B cell (primary cell): ENCODE results near the gene UNC13A. TPM values are rescaled to one million over a fixed set of nuclear protein-coding genes. Genes with fewer than 3 reads are reported as not detected.

Source experiments
- ATAC-seq: fragments of 200-7000 bp; cut with Tn5 transposase; one replicate; pipeline ENCODE4 v1.10.0; 2021; ENCODE audit warnings: low read depth, mild to moderate bottlenecking, moderate number of reproducible peaks, moderate library complexity
- CTCF ChIA-PET: fragments of 350-600 bp; sonication (Branson Sonifier 250); formaldehyde crosslinking; loops from one replicate; lab custom pipeline; 2021; ENCODE audit warnings: antibody characterized with exemption, inconsistent platforms; lab: Charles Lee
- POLR2A ChIA-PET: fragments of 350-600 bp; sonication (Branson Sonifier 250); formaldehyde crosslinking; loops from one replicate; lab custom pipeline; 2021; ENCODE audit warnings: antibody characterized with exemption; lab: Charles Lee
- DNase-seq: peaks from one replicate; pipeline ENCODE4 v3.0.0; 2013
- H2AFZ ChIP-seq: 2 replicates; pipeline ENCODE4 v1.6.1; 2012; ENCODE audit warnings: mild to moderate bottlenecking, low read depth, low read length; ENCODE audit not compliant: insufficient read depth, poor library complexity, severe bottlenecking
- H3K27ac ChIP-seq, 2 donors: 1 replicate in 1 of 2; 2 replicates in 1 of 2; pipeline ENCODE4 v1.5.1; 2012 to 2013; ENCODE audit warnings: low read length in 2 of 2, mild to moderate bottlenecking in 2 of 2, moderate library complexity in 1 of 2
- H3K27me3 ChIP-seq, 4 experiments: fragments of 200-600 bp in 1 of 4; sonication (generic) in 1 of 4; replicated peaks in 1 of 4; 1 replicate in 2 of 4; 2 replicates in 2 of 4; pipeline versions ENCODE4 v1.6.1 to v1.7.0; 2013 to 2016; ENCODE audit warnings: low read length in 3 of 4, mild to moderate bottlenecking in 2 of 4, mixed read lengths in 1 of 4, moderate library complexity in 1 of 4; ENCODE audit not compliant: insufficient read depth in 4 of 4, control insufficient read depth in 3 of 4; ENCODE audit errors: control extremely low read depth in 1 of 4
- H3K36me3 ChIP-seq, 2 experiments: replicated peaks in 1 of 2; 1 replicate in 1 of 2; 2 replicates in 1 of 2; pipeline versions ENCODE4 v1.6.1 to v1.7.1; 2013; ENCODE audit warnings: low read length in 1 of 2; ENCODE audit not compliant: insufficient read depth in 2 of 2, control insufficient read depth in 1 of 2; ENCODE audit errors: control extremely low read depth in 1 of 2, extremely low read depth in 1 of 2
- H3K4me1 ChIP-seq, 2 donors: fragments of 200-600 bp in 1 of 2; sonication (generic) in 1 of 2; 1 replicate in 1 of 2; 2 replicates in 1 of 2; pipeline versions ENCODE4 v1.5.1 to v1.6.1; 2013 to 2017; ENCODE audit warnings: low read length in 2 of 2; ENCODE audit not compliant: control insufficient read depth in 2 of 2, insufficient read depth in 2 of 2
- H3K4me2 ChIP-seq: replicated peaks from 2 replicates; pipeline ENCODE3; 2012; ENCODE audit warnings: mild to moderate bottlenecking, low read depth, low read length; ENCODE audit not compliant: poor library complexity, severe bottlenecking
- H3K4me3 ChIP-seq, 5 experiments: fragments of 200-600 bp in 1 of 5; sonication (generic) in 1 of 5; 1 replicate in 3 of 5; 2 replicates in 2 of 5; pipeline versions ENCODE4 v1.5.1 to v1.7.0; 2011 to 2016; ENCODE audit warnings: low read length in 4 of 5, mild to moderate bottlenecking in 4 of 5, low read depth in 2 of 5, control low read depth in 1 of 5, moderate library complexity in 1 of 5; ENCODE audit not compliant: insufficient read depth in 1 of 5; ENCODE audit errors: control extremely low read depth in 1 of 5, extremely low read depth in 1 of 5
- H3K79me2 ChIP-seq: fragments of 200-600 bp; sonication (generic); one replicate; pipeline ENCODE4 v1.6.0; 2016; ENCODE audit warnings: low read length; ENCODE audit not compliant: control insufficient read depth, insufficient read depth
- H3K9ac ChIP-seq: fragments of 200-600 bp; sonication (generic); 2 replicates; pipeline ENCODE4 v1.6.1; 2017; ENCODE audit warnings: mild to moderate bottlenecking, low read length, moderate library complexity
- H3K9me3 ChIP-seq, 3 donors: one replicate each; pipeline versions ENCODE4 v1.6.1 to v1.7.1; 2013; ENCODE audit warnings: low read length in 2 of 3; ENCODE audit not compliant: control insufficient read depth in 2 of 3, insufficient read depth in 1 of 3; ENCODE audit errors: control extremely low read depth in 1 of 3
- H4K20me1 ChIP-seq: 2 replicates; pipeline ENCODE4 v1.6.0; 2012; ENCODE audit warnings: mild to moderate bottlenecking, low read length; ENCODE audit not compliant: insufficient read depth, control insufficient read depth, poor library complexity, severe bottlenecking
- H3K27ac Mint-ChIP-seq: one replicate; pipeline ENCODE4 v1.8.0; 2021; ENCODE audit warnings: mixed read lengths
- H3K27me3 Mint-ChIP-seq: one replicate; pipeline ENCODE4 v1.8.0; 2021; ENCODE audit warnings: mixed read lengths
- H3K4me1 Mint-ChIP-seq: one replicate; pipeline ENCODE4 v1.8.0; 2021; ENCODE audit warnings: mixed read lengths
- H3K4me3 Mint-ChIP-seq: one replicate; pipeline ENCODE4 v1.8.0; 2021; ENCODE audit warnings: mixed read lengths
- H3K9me3 Mint-ChIP-seq: one replicate; pipeline ENCODE4 v1.8.0; 2022; ENCODE audit warnings: mixed read lengths; ENCODE audit not compliant: insufficient read depth
- CTCF ChIP-seq: fragments of 200-600 bp; IDR thresholded peaks from one replicate; pipeline ENCODE4 v1.8.0; 2022; ENCODE audit warnings: antibody characterized with exemption, mild to moderate bottlenecking
- EZH2 ChIP-seq: IDR thresholded peaks from 2 replicates; pipeline ENCODE4 v1.6.1; 2012; ENCODE audit warnings: borderline replicate concordance, low read depth, mild to moderate bottlenecking, moderate library complexity, low read length; ENCODE audit not compliant: insufficient read depth, poor library complexity, severe bottlenecking
- WGBS: methylation state at CpG from one replicate; pipeline ENCODE4 v1.1.5; 2013; ENCODE audit warnings: missing lambda C conversion rate; ENCODE audit not compliant: insufficient coverage; 5-methylcytosine and 5-hydroxymethylcytosine counted together
- intact Hi-C: fragments of 100-400 bp; cut with micrococcal nuclease; formaldehyde crosslinking; loops from one replicate; pipeline ENCODE4 v1.10.0; 2022
- polyA plus RNA-seq: library from polyadenylated mRNA; depleted of rRNA; stranded (reverse); fragments of >200 nt; gene quantifications from 2 replicates; pipeline ENCODE4 v1.2.3, GENCODE V29; 2012
- total RNA-seq, 2 donors: library from RNA; stranded (reverse); fragments of 120-200 nt in 1 of 2; gene quantifications; 1 replicate in 1 of 2; 2 replicates in 1 of 2; pipeline versions ENCODE4 v1.2.3 to v1.2.4, GENCODE V29; 2013 to 2022

The UNC13A gene
- total and polyA plus RNA-seq, 2 donors (not counting 1 experiment from before 2014, with no cell fraction given): 0.10 TPM; not detected in 1

DNA sequence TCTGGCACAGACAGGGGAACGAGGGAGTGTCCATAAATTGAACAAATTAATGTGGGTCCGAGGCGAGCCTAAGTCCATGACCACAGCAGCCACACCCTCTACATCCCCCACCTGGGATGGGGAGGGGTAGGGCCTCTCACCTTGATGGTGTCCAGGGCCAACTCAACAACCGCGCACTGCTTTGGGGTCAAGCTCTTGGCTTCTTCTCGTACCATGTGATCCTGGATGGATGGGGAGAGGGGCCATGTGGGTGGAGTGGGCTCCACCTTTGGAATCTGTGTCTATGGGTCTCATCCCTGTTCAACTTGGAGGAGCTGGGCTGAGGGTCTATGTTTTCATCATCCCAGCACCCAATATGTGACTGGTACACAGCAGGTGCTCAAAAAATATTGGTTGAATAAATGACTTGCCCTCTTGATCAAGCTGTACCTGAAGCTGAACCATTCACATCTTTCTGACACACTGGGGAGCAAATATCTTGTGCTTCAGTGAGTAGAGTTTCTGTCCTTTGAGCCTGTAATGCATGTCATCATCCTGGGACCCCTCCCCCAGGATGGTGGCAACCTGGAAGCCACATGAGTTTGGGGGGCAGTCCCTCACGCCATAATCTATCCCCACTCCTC, 69.8 kb downstream of the UNC13A start:
- H3K4me3 ChIP-seq: no peak overlapping the region
- WGBS: 100% methylated on average over 3 of the region's 7 CpGs
- H3K4me2 ChIP-seq: no peak overlapping the region
- no peak overlapping the region for H3K9ac ChIP-seq
- peaks cover 11 to 14% of the 10 kb centered on the region in 2 donors for H3K4me1 ChIP-seq
- no peaks in the 10 kb centered on the region for H3K36me3 ChIP-seq
- ATAC-seq: no peak
- H3K27me3 Mint-ChIP-seq: peaks cover 27% of the 10 kb centered on the region
- CTCF ChIA-PET: no interaction called here
- intact Hi-C loops: no loop called here
- H3K9me3 ChIP-seq: peaks cover 0 to 38% (median 8%) of the 10 kb centered on the region in 3 donors
- peaks cover 5% of the 10 kb centered on the region for H3K4me1 Mint-ChIP-seq
- H3K9me3 Mint-ChIP-seq: peaks cover 8% of the 10 kb centered on the region
- POLR2A ChIA-PET: no interaction called here
- no peaks in the 10 kb centered on the region for H3K79me2 ChIP-seq
- H3K4me3 Mint-ChIP-seq: no peak overlapping the region
- TF ChIP-seq CTCF: no peak
- no peak for TF ChIP-seq EZH2
- peaks cover 0 to 36% (median 10%) of the 10 kb centered on the region in 4 experiments for H3K27me3 ChIP-seq
- no peak overlapping the region for H3K27ac ChIP-seq
- H2AFZ ChIP-seq: no peak overlapping the region
- no peak for DNase-seq
- H4K20me1 ChIP-seq: no peaks in the 10 kb centered on the region
- H3K27ac Mint-ChIP-seq: no peak overlapping the region

DNA sequence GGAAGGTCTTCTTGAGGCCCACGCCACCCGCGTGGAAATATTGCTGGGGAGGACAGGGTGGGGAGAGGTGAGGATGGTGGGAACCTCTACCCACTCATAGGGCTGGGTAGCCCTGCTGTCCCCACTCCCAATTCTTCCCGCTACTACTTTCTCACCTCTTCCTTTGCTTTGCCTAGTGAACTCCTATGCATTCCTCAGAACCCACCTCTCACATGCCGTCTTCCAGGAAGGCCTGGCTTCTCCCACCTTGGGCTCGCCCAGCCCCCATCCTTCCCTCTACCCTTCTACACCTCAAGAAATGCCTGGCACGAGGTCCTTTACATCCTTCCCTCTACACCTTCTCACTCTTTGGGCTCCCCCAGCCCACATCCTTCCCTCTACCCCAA, 70.4 kb downstream of the UNC13A start:
- no peak for ATAC-seq
- 76% methylated on average over 4 of the region's 7 CpGs for WGBS

More for the DNA sequence above, 70.4 kb downstream of the UNC13A start:
- Histone ChIP-seq H4K20me1 (no peaks in the 10 kb centered on the region), H3K27me3 (peaks cover 0 to 36% (median 10%) of the 10 kb centered on the region in 4 experiments), H3K9me3 (peaks cover 0 to 37% (median 8%) of the 10 kb centered on the region in 3 donors), H3K79me2 (no peaks in the 10 kb centered on the region), H3K27ac (no peak overlapping the region), H3K36me3 (no peaks in the 10 kb centered on the region), H2AFZ (no peak overlapping the region), H3K4me2 (no peak overlapping the region), H3K4me3 (no peak overlapping the region), H3K4me1 (peaks cover 11 to 14% of the 10 kb centered on the region in 2 donors), H3K9ac (no peak overlapping the region)
- POLR2A ChIA-PET: no interaction called here
- Mint-ChIP-seq H3K27ac (no peak overlapping the region), H3K4me1 (peaks cover 5% of the 10 kb centered on the region), H3K9me3 (peaks cover 8% of the 10 kb centered on the region), H3K4me3 (no peak overlapping the region), H3K27me3 (peaks cover 29% of the 10 kb centered on the region)
- CTCF ChIA-PET: no interaction called here
- TF ChIP-seq CTCF (no peak), EZH2 (no peak)
- intact Hi-C loops: no loop called here
- no peak for DNase-seq
